Measurements from ENCODE around the gene MBNL1.

DNA sequence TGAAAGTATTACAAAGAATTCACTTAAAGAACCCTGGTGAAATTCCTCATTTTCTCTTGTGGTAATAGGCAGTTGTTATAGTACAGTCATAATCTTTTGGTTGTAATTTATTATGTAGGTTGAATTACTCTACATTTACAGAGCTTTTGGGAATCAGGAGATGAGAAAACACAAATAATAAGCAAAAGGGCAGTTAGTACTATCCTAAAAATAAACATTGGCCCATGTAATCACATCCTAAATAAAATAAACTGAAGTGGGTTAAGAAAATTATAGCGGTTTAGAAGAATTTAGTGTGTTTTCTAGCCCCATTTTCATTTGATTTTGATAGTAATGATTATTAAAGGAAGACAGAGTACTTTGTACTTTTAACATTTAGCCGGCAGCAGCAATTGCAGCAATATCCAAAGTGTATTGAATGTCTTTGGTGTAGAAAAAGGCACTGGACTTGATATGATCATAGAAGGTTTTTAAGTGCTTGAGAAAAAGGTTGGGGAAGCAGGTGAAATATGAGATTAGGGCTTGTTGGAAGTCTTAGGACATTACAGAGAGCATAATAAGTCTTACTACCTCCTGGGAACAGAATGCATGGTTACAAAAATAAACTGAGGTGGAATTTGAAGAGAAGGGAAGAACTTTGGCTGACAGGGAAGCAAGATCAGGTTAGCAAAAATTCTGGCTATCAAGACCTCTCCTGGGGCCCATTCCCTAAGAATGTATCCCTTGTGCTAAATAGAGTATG lies 79.9 kb downstream of the MBNL1 start:
- TF ChIP-seq, protein P1, sequence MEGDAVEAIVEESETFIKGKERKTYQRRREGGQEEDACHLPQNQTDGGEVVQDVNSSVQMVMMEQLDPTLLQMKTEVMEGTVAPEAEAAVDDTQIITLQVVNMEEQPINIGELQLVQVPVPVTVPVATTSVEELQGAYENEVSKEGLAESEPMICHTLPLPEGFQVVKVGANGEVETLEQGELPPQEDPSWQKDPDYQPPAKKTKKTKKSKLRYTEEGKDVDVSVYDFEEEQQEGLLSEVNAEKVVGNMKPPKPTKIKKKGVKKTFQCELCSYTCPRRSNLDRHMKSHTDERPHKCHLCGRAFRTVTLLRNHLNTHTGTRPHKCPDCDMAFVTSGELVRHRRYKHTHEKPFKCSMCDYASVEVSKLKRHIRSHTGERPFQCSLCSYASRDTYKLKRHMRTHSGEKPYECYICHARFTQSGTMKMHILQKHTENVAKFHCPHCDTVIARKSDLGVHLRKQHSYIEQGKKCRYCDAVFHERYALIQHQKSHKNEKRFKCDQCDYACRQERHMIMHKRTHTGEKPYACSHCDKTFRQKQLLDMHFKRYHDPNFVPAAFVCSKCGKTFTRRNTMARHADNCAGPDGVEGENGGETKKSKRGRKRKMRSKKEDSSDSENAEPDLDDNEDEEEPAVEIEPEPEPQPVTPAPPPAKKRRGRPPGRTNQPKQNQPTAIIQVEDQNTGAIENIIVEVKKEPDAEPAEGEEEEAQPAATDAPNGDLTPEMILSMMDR (optimal IDR thresholded peaks at IDR 0.05 in 1 of 3, IDR thresholded peaks at IDR 0.05 in 1 of 3, conservative IDR thresholded peaks at IDR 0.05 in 1 of 3; ENCODE audit: extremely low read depth in 1 of 3, insufficient read depth in 2 of 3, low read length in 3 of 3) = no peak
- TF ChIP-seq EZH2 (IDR thresholded peaks at IDR 0.05; ENCODE audit: low read length) = no peak
